GM12872 (cell line): ENCODE results near the gene TYW5.

Experiments
- TF ChIP-seq, protein P1 (sequence below): IDR thresholded peaks from 3 replicates; pipeline ENCODE4 v1.5.1; 2011; ENCODE audit warnings: low read depth, mild to moderate bottlenecking, low read length, moderate library complexity; ENCODE audit not compliant: insufficient read depth

Gene TYW5

DNA sequence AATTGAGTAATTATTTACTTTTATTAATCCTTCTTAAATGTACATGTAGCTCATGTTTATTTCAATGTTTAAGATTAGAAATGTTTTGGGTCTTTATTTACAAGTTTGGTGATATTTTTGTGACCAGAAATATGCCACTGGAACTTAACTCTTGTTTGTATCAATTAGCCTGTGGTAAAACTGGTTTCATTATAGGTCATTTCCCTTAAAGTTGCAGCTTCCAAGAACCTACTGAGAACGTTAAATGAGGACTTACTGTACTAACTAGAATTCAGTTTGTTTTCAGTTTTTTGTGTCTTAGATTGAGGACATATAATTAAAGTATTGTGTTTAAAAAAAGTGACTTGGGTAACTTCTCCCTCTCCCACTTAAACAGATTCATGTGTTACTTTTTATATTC is 4.3 kb downstream of the TYW5 start:
- TF ChIP-seq, protein P1, sequence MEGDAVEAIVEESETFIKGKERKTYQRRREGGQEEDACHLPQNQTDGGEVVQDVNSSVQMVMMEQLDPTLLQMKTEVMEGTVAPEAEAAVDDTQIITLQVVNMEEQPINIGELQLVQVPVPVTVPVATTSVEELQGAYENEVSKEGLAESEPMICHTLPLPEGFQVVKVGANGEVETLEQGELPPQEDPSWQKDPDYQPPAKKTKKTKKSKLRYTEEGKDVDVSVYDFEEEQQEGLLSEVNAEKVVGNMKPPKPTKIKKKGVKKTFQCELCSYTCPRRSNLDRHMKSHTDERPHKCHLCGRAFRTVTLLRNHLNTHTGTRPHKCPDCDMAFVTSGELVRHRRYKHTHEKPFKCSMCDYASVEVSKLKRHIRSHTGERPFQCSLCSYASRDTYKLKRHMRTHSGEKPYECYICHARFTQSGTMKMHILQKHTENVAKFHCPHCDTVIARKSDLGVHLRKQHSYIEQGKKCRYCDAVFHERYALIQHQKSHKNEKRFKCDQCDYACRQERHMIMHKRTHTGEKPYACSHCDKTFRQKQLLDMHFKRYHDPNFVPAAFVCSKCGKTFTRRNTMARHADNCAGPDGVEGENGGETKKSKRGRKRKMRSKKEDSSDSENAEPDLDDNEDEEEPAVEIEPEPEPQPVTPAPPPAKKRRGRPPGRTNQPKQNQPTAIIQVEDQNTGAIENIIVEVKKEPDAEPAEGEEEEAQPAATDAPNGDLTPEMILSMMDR = no peak

- TF ChIP-seq, protein P1 = no peak
Observed at GRCh38 chr2:199950396-199950795, 4.9 kb downstream of the TYW5 start.

DNA sequence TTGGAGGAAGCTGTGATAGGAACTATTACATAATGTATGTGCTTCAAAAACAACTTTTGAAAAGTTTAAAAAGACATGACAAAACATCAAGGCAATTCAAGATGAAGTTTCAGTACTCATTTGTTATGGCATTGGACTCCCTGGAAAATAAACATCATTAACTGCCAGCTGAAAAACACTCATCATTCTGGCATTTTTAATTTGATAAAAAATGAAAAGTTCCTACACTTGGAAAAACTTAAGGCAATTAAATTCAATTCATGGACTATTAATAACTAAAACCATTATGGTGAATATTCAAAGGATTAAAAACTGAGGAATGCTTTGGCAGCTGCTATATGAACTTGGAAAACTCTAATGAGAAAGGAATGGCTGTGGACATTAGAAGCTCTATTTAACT is 8.5 kb downstream of the TYW5 start:
- TF ChIP-seq, protein P1 = no peak

DNA sequence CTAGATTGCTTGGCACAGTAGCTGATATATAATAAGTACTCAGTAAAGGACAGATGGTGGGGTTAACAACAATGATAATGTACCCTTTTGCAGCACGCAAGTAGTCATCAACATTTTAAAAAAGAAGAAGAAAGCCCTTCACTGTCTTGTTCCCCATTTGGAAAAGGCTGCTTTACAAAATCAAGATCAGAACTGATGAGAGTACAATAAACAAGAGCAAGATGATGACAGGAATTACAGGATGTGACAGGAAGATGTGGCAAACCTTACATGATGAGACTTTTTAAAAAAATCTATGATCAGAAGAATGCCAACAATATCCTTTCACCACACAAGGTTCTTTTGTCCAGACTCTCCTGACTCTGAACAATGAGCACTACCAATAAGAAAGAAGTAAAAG is 9.1 kb downstream of the TYW5 start:
- TF ChIP-seq, protein P1 = no peak

GRCh38 chr2:199943373-199943772 is 11.9 kb downstream of the TYW5 start:
- TF ChIP-seq, protein P1 = no peak

GRCh38 chr2:199940373-199940772 is 14.9 kb downstream of the TYW5 start:
- TF ChIP-seq, protein P1 = peak; percentile 24; the same call in 1 of the 3 replicates

GRCh38 chr2:199936554-199936953 is 18.7 kb downstream of the TYW5 start:
- TF ChIP-seq, protein P1 = no peak

DNA sequence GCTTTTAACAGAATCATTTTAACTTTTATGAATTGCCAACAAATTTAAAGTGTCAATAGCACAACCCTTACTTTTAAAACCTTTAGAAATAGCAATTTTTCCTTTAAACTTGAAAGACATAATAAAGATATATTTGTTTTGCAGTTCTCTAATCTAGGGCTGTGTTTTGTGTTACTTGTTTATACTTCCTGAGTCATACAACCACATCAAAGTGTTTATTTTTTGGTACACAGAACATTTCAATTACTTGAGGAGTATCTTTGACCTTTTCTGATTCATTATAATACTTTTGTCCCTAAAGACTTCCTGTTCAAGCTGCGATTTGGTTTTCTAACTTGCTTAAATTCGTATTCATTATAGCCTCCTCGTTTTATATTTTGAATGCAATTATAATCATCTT is 21.8 kb downstream of the TYW5 start:
- TF ChIP-seq, protein P1 = no peak
